Right lobe of liver (tissue), 6 donors: Measurements from ENCODE around the gene ACOX3. TPM values are rescaled to one million over a fixed set of nuclear protein-coding genes. Genes with fewer than 3 reads are reported as not detected.
"Not testable (repeated sequence)": the region's sequence is repeated elsewhere in the genome, so short reads cannot be mapped to it uniquely, and the experiment has no call there.

ENCODE experiments used
- ATAC-seq, 4 donors: fragments of 200-7000 bp; cut with Tn5 transposase; one replicate each; pipeline ENCODE4 v1.9.1; 2020; ENCODE audit warnings: mild to moderate bottlenecking in 4 of 4, moderate library complexity in 4 of 4
- DNase-seq, 3 donors: peaks; one replicate each; pipeline ENCODE4 v3.0.0-alpha.2; 2020
- H3K27ac ChIP-seq, 3 donors: fragments of 200-600 bp; one replicate each; pipeline ENCODE4 v1.8.0; 2022
- H3K27me3 ChIP-seq, 2 donors: fragments of 200-600 bp; one replicate each; pipeline ENCODE4 v1.8.0; 2022
- H3K36me3 ChIP-seq, 4 donors: fragments of 200-600 bp; sonication (generic) in 1 of 4; one replicate each; pipeline versions ENCODE4 v1.5.1 to v1.8.0; 2017 to 2022; ENCODE audit warnings: control low read depth in 1 of 4
- H3K4me1 ChIP-seq, 4 donors: fragments of 200-600 bp; sonication (generic) in 1 of 4; one replicate each; pipeline versions ENCODE4 v1.5.1 to v1.8.0; 2017 to 2022; ENCODE audit warnings: control low read depth in 1 of 4
- H3K4me3 ChIP-seq, 3 donors: fragments of 200-600 bp; one replicate each; pipeline ENCODE4 v1.8.0; 2022
- H3K9me3 ChIP-seq, 4 donors: fragments of 200-600 bp; sonication (generic) in 1 of 4; one replicate each; pipeline versions ENCODE4 v1.5.1 to v1.8.0; 2017 to 2022; ENCODE audit warnings: control low read depth in 1 of 4
- POLR2A ChIP-seq: fragments of 450-650 bp; IDR thresholded peaks from one replicate; pipeline ENCODE4 v1.6.1; 2017; ENCODE audit warnings: antibody characterized with exemption, mild to moderate bottlenecking
- WGBS: methylation state at CpG from one replicate; pipeline ENCODE4 v1.1.6; 2018; ENCODE audit warnings: low coverage, low lambda C conversion rate; ENCODE audit not compliant: insufficient coverage; ENCODE audit errors: missing lambda C conversion rate; 5-methylcytosine and 5-hydroxymethylcytosine counted together
- intact Hi-C, 2 donors: fragments of 100-400 bp; cut with DNase I; formaldehyde crosslinking; loops; one replicate each; pipeline versions ENCODE4 v1.11.2 to v1.14.1; 2022
- total RNA-seq, 6 experiments: library from RNA; depleted of rRNA in 2 of 6; stranded (reverse); fragments of >200 nt in 2 of 6; fragmentation: NEBNext Ultra II Directional in 3 of 6; extraction: Animal tissue kit (Norgen Biotek cat#: 25700) in 3 of 6; gene quantifications; one replicate each; pipeline versions ENCODE4 v1.1.0 to v1.2.4, GENCODE V29; 2016 to 2023
- TF ChIP-seq, protein P1 (sequence below), 4 donors: fragments of 200-600 bp in 3 of 4; fragments of 450-650 bp in 1 of 4; IDR thresholded peaks; one replicate each; pipeline versions ENCODE4 v1.5.1 to v1.8.0; 2016 to 2022; ENCODE audit warnings: antibody characterized with exemption in 4 of 4, mild to moderate bottlenecking in 2 of 4
- donor health status: DM: no; HTN: yes; CAD: no.
- donor health status: DM: no; HTN: no; CAD: no.
- donor health status: DM: no; HTN: no; CAD: no.
- donor health status: DM: no; HTN: yes; CAD: no.
- donor health status: DM: no; HTN: yes; CAD: no.

The ACOX3 gene
- total RNA-seq, 6 experiments from 2014 or later = 18.5 to 36.9 (median 21.9) TPM

DNA sequence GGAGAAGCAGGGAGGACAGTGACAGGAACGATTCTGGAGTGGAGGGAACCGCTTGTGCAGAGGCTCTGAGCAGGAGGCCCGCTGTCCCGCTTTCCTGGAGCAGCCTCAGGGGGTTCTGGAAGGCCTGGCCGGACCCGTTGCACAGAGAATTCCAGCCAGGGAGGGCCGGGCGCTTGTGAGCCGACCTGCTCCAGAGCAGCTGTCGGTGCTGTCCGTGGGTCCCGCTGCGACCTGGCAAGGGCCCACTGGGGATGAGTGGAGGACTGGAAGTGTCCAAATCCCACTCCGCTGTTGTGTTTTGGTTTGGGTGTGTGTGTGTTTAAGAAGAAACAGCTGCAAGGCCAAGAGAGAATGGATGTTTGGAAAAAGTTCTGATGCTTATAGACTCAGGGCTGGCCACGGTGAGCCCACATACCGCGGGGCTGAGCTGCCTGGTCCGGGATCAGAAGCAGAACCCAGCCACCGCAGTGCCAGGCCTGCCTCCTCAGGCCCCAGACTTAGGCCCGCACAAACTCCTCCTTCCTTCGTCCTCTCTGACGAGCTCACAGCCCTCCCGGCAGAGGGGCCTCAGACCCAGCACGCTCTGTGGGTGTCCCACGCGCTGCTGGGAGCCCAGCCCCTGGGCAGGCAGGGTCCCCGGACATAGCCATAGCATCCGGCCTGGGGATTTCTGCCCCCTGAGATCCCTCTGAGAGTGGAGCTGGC lies 97.1 kb downstream of the ACOX3 start:
- WGBS = 90% methylated on average over 4 of the region's 28 CpGs
- ATAC-seq (no peak), DNase-seq (no peak)
- no peaks in the 10 kb centered on the region for H3K27me3 ChIP-seq
- H3K4me3 ChIP-seq = no peak overlapping the region
- no peaks in the 10 kb centered on the region for H3K4me1 ChIP-seq
- H3K27ac ChIP-seq = no peak overlapping the region
- intact Hi-C loops = no loop called here
- H3K36me3 ChIP-seq = no peaks in the 10 kb centered on the region
- no peaks in the 10 kb centered on the region for H3K9me3 ChIP-seq
- no peak for TF ChIP-seq POLR2A
- TF ChIP-seq, protein P1, sequence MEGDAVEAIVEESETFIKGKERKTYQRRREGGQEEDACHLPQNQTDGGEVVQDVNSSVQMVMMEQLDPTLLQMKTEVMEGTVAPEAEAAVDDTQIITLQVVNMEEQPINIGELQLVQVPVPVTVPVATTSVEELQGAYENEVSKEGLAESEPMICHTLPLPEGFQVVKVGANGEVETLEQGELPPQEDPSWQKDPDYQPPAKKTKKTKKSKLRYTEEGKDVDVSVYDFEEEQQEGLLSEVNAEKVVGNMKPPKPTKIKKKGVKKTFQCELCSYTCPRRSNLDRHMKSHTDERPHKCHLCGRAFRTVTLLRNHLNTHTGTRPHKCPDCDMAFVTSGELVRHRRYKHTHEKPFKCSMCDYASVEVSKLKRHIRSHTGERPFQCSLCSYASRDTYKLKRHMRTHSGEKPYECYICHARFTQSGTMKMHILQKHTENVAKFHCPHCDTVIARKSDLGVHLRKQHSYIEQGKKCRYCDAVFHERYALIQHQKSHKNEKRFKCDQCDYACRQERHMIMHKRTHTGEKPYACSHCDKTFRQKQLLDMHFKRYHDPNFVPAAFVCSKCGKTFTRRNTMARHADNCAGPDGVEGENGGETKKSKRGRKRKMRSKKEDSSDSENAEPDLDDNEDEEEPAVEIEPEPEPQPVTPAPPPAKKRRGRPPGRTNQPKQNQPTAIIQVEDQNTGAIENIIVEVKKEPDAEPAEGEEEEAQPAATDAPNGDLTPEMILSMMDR (IDR thresholded peaks at IDR 0.05) = no peak

DNA sequence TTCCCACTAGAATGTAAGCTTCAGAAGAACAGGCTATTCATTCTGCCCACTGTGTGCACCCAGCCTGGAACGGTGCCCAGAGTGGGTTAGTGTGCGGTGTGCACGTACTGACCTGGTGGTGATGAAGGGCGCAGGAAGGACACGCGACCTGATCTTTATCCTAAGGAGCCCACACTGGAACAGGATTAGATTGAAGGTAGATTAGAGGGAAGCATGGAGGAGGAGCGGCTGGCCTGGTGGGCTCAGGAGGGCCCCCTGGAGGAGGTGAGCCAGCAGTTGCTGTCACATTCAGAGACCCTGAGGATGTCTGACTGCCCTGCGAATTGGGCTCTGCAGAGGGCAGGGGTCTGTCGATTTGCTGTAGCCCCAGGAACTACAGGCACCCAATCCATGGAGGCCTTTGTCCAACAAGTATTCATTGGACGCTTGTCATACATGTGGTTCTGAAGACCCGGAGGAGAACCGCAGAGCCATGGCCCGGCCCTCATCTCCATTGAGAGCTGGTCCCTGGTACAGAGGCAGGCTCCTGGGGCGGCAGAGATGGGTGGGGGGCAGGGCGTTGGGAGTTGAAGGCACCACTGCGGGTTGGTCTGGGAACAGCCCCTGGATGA lies 97.8 kb downstream of the ACOX3 start:
- ATAC-seq (no peak), DNase-seq (no peak)
- H3K9me3 ChIP-seq = no peaks in the 10 kb centered on the region
- intact Hi-C loops = no loop called here
- H3K27ac ChIP-seq = no peak overlapping the region
- WGBS = 80% methylated on average over 8 of the region's 16 CpGs
- H3K27me3 ChIP-seq = no peaks in the 10 kb centered on the region
- TF ChIP-seq, protein P1 (IDR thresholded peaks at IDR 0.05) = no peak
- TF ChIP-seq POLR2A = no peak
- H3K4me1 ChIP-seq = no peaks in the 10 kb centered on the region
- H3K4me3 ChIP-seq = no peak overlapping the region
- no peaks in the 10 kb centered on the region for H3K36me3 ChIP-seq

GRCh38 chr4:8341691-8342090 lies 98.8 kb downstream of the ACOX3 start:
- Histone ChIP-seq H3K4me1 (no peaks in the 10 kb centered on the region), H3K9me3 (no peaks in the 10 kb centered on the region), H3K27ac (no peak overlapping the region), H3K36me3 (no peaks in the 10 kb centered on the region), H3K27me3 (no peaks in the 10 kb centered on the region), H3K4me3 (no peak overlapping the region)
- peak in 1 of 3 donors; percentile 64 for DNase-seq
- no peak for TF ChIP-seq POLR2A
- TF ChIP-seq, protein P1 (IDR thresholded peaks at IDR 0.05) = no peak
- intact Hi-C loops = no loop called here
- ATAC-seq = peak in 1 of 4 donors; percentile 44
- WGBS = 85% methylated on average over 4 of the region's 10 CpGs

- not testable (repeated sequence) for H3K4me1 ChIP-seq, ATAC-seq
- WGBS = 79% methylated on average over 5 of the region's 7 CpGs
These were observed 99.2 kb downstream of the ACOX3 start for GRCh38 chr4:8341281-8341680.

DNA sequence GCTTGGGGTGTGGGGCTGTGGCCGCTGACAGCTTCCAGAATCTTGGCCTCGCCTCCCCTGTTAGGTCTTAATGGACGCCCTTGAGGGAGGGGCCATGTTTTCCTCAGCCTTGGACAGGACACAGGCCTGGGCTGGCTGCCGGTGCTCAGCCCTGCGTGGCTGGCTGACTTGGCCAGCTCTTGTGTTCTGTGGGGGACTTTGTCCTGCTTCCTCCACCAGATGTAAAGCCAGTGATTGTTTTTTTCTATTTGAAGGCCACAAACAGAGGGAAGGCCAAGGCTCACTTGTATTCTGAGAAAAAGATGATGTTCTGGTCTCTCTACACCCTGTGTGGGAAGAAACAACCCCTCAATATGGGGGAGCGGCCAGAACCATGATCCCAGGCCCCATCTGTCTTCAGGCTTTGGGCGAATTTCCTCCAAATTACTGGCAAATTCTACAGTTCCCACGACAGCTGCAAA lies 99.7 kb downstream of the ACOX3 start:
- ATAC-seq (peak; percentile 56 to 85 (median 74)), DNase-seq (peak in 2 of 3 donors; percentile 48 to 70)
- Histone ChIP-seq H3K27me3 (no peaks in the 10 kb centered on the region), H3K9me3 (no peaks in the 10 kb centered on the region), H3K4me3 (no peak overlapping the region), H3K36me3 (no peaks in the 10 kb centered on the region), H3K4me1 (no peaks in the 10 kb centered on the region), H3K27ac (no peak overlapping the region)
- TF ChIP-seq POLR2A = no peak
- TF ChIP-seq, protein P1 (IDR thresholded peaks at IDR 0.05) = no peak
- intact Hi-C loops = no loop called here
- WGBS = 50% methylated on average over 5 of the region's 8 CpGs

More at GRCh38 chr4:8341281-8341680, 99.2 kb downstream of the ACOX3 start:
- DNase-seq, H3K36me3 ChIP-seq, H3K27ac ChIP-seq, H3K4me3 ChIP-seq, H3K9me3 ChIP-seq, H3K27me3 ChIP-seq, intact Hi-C loops: not testable (repeated sequence)
